CD14-positive monocyte (primary cell): ENCODE data around the gene FUNDC1. TPM values are rescaled to one million over a fixed set of nuclear protein-coding genes. Genes with fewer than 3 reads are reported as not detected.

Experiments
- DNase-seq, 3 donors: peaks; one replicate each; pipeline ENCODE4 v3.0.0-alpha.2; 2011 to 2022
- H2AFZ ChIP-seq: 2 replicates; pipeline ENCODE4 v1.6.0; 2012; ENCODE audit warnings: mild to moderate bottlenecking, low read depth, low read length, inconsistent platforms; ENCODE audit not compliant: insufficient read depth, poor library complexity, severe bottlenecking
- H3K27ac ChIP-seq, 2 donors: 1 replicate in 1 of 2; 2 replicates in 1 of 2; pipeline ENCODE4 v1.5.1; 2012 to 2013; ENCODE audit warnings: low read length in 2 of 2, control low read depth in 1 of 2, inconsistent platforms in 1 of 2, low read depth in 1 of 2, mild to moderate bottlenecking in 1 of 2
- H3K27me3 ChIP-seq, 2 donors: one replicate each; pipeline versions ENCODE4 v1.6.0 to v1.6.1; 2011 to 2013; ENCODE audit warnings: low read length in 2 of 2; ENCODE audit not compliant: control insufficient read depth in 2 of 2, insufficient read depth in 2 of 2
- H3K36me3 ChIP-seq, 2 donors: replicated peaks in 1 of 2; 1 replicate in 1 of 2; 2 replicates in 1 of 2; pipeline versions ENCODE4 v1.5.1 to v1.6.1; 2012 to 2013; ENCODE audit warnings: low read length in 2 of 2, control low read depth in 1 of 2, inconsistent platforms in 1 of 2, mild to moderate bottlenecking in 1 of 2; ENCODE audit not compliant: insufficient read depth in 2 of 2, control insufficient read depth in 1 of 2
- H3K4me1 ChIP-seq, 2 donors: 1 replicate in 1 of 2; 2 replicates in 1 of 2; pipeline versions ENCODE4 v1.5.1 to v1.6.1; 2012 to 2013; ENCODE audit warnings: low read length in 2 of 2, control low read depth in 1 of 2, inconsistent platforms in 1 of 2, mild to moderate bottlenecking in 1 of 2, moderate library complexity in 1 of 2; ENCODE audit not compliant: insufficient read depth in 2 of 2, control insufficient read depth in 1 of 2
- H3K4me2 ChIP-seq: replicated peaks from 2 replicates; pipeline ENCODE3; 2012; ENCODE audit warnings: low read length, moderate library complexity, mild to moderate bottlenecking; ENCODE audit not compliant: poor library complexity, severe bottlenecking; ENCODE audit errors: extremely low read depth
- H3K4me3 ChIP-seq, 3 experiments: fragments of 200-600 bp in 1 of 3; sonication (generic) in 1 of 3; replicated peaks in 1 of 3; 1 replicate in 2 of 3; 2 replicates in 1 of 3; pipeline ENCODE4 v1.5.1; 2011 to 2013; ENCODE audit warnings: low read length in 3 of 3, mild to moderate bottlenecking in 3 of 3, control low read depth in 2 of 3, low read depth in 2 of 3, inconsistent platforms in 1 of 3, moderate library complexity in 1 of 3
- H3K79me2 ChIP-seq: 2 replicates; pipeline ENCODE4 v1.6.0; 2012; ENCODE audit warnings: mild to moderate bottlenecking, control low read depth, inconsistent platforms, low read length, moderate library complexity; ENCODE audit not compliant: insufficient read depth
- H3K9ac ChIP-seq: 2 replicates; pipeline ENCODE4 v1.6.0; 2017; ENCODE audit warnings: low read length, mild to moderate bottlenecking; ENCODE audit not compliant: insufficient read depth, poor library complexity, severe bottlenecking
- H3K9me3 ChIP-seq, 2 donors: replicated peaks in 1 of 2; 1 replicate in 1 of 2; 2 replicates in 1 of 2; pipeline versions ENCODE4 v1.5.1 to v1.6.1; 2012 to 2013; ENCODE audit warnings: low read length in 2 of 2, control low read depth in 1 of 2; ENCODE audit not compliant: control insufficient read depth in 1 of 2, insufficient read depth in 1 of 2
- H4K20me1 ChIP-seq: 2 replicates; pipeline ENCODE4 v1.6.0; 2012; ENCODE audit warnings: mild to moderate bottlenecking, low read length, control low read depth, moderate library complexity; ENCODE audit not compliant: insufficient read depth
- H3K27ac Mint-ChIP-seq, 7 donors: one replicate each; pipeline ENCODE4 v1.8.0; 2020; ENCODE audit warnings: mild to moderate bottlenecking in 7 of 7, mixed read lengths in 7 of 7, moderate library complexity in 6 of 7, inconsistent platforms in 2 of 7
- H3K27me3 Mint-ChIP-seq, 3 donors: one replicate each; pipeline ENCODE4 v1.8.0; 2021 to 2022; ENCODE audit warnings: low read depth in 3 of 3, mild to moderate bottlenecking in 3 of 3, mixed read lengths in 3 of 3, moderate library complexity in 3 of 3, inconsistent platforms in 1 of 3
- H3K36me3 Mint-ChIP-seq, 2 donors: one replicate each; pipeline ENCODE4 v1.8.0; 2020; ENCODE audit warnings: mixed read lengths in 2 of 2, inconsistent platforms in 1 of 2, mild to moderate bottlenecking in 1 of 2
- H3K4me1 Mint-ChIP-seq: one replicate; pipeline ENCODE4 v1.8.0; 2020; ENCODE audit warnings: mild to moderate bottlenecking, mixed read lengths
- H3K4me3 Mint-ChIP-seq, 2 donors: one replicate each; pipeline ENCODE4 v1.8.0; 2020; ENCODE audit warnings: mild to moderate bottlenecking in 2 of 2, mixed read lengths in 2 of 2, moderate library complexity in 1 of 2
- H3K9me3 Mint-ChIP-seq, 7 donors: one replicate each; pipeline ENCODE4 v1.8.0; 2020 to 2022; ENCODE audit warnings: mixed read lengths in 7 of 7, mild to moderate bottlenecking in 6 of 7, moderate library complexity in 6 of 7, inconsistent platforms in 2 of 7
- whole genome bisulfite sequencing: methylation state at CpG from one replicate; pipeline ENCODE4 v1.1.5; 2013; ENCODE audit warnings: missing lambda C conversion rate; ENCODE audit not compliant: insufficient coverage; 5-methylcytosine and 5-hydroxymethylcytosine counted together
- intact Hi-C, 2 donors: fragments of 100-400 bp; cut with micrococcal nuclease; formaldehyde crosslinking; loops; one replicate each; pipeline versions ENCODE4 v1.15.0 to v1.15.1; 2023
- polyA plus RNA-seq, 3 donors: library from polyadenylated mRNA; depleted of rRNA in 1 of 3; unstranded in 2 of 3; stranded (reverse) in 1 of 3; fragments of 300-500 nt in 2 of 3; fragments of >200 nt in 1 of 3; fragmentation: Illumina TruSeq in 2 of 3; gene quantifications; 1 replicate in 2 of 3; 2 replicates in 1 of 3; pipeline ENCODE4 v1.2.3, GENCODE V29; 2012 to 2021
- TF ChIP-seq, protein P1 (sequence below): fragments of 200-600 bp; IDR thresholded peaks from one replicate; pipeline ENCODE4 v1.8.0; 2022; ENCODE audit warnings: antibody characterized with exemption, mild to moderate bottlenecking

The FUNDC1 gene
- polyA plus RNA-seq, 3 donors, result 3.5 to 10.2 (median 8.5) TPM

DNA sequence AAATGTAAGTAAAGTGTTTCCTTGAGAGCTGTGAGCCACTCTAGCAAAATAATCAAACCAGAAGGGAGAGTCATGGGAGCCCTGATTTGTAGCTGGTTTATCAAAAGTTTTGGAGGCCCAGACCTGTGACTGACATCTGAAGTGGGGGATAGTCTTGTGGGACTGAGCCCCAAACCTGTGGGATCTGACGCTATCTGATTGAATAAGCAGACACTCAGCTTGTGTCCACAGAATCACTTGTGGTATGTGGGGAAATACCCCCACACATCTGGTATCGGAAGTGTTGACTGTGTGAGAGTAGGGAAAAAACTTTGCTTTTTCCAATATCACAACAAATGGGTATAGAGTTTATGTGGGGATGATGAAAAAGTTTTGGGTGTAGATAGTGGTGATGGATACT lies 35.4 kb downstream of the FUNDC1 start:
- Histone ChIP-seq H3K27me3 (peaks cover 0 to 2% of the 10 kb centered on the region in 2 donors), H2AFZ (no peak overlapping the region), H3K27ac (no peak overlapping the region), H3K36me3 (no peaks in the 10 kb centered on the region), H3K9ac (no peak overlapping the region), H3K4me2 (no peak overlapping the region), H4K20me1 (no peaks in the 10 kb centered on the region), H3K79me2 (no peaks in the 10 kb centered on the region), H3K9me3 (no peaks in the 10 kb centered on the region), H3K4me3 (no peak overlapping the region), H3K4me1 (no peaks in the 10 kb centered on the region)
- Mint-ChIP-seq H3K9me3 (peaks cover 0 to 2% (median 0%) of the 10 kb centered on the region in 7 donors), H3K27me3 (peaks cover 0 to 7% (median 0%) of the 10 kb centered on the region in 3 donors), H3K27ac (no peak overlapping the region), H3K36me3 (no peaks in the 10 kb centered on the region), H3K4me1 (peaks cover 10% of the 10 kb centered on the region), H3K4me3 (no peak overlapping the region)
- intact Hi-C loops, result no loop called here
- 83% methylated on average over 1 of the region's 2 CpGs for WGBS
- DNase-seq, result no peak
- TF ChIP-seq, protein P1, sequence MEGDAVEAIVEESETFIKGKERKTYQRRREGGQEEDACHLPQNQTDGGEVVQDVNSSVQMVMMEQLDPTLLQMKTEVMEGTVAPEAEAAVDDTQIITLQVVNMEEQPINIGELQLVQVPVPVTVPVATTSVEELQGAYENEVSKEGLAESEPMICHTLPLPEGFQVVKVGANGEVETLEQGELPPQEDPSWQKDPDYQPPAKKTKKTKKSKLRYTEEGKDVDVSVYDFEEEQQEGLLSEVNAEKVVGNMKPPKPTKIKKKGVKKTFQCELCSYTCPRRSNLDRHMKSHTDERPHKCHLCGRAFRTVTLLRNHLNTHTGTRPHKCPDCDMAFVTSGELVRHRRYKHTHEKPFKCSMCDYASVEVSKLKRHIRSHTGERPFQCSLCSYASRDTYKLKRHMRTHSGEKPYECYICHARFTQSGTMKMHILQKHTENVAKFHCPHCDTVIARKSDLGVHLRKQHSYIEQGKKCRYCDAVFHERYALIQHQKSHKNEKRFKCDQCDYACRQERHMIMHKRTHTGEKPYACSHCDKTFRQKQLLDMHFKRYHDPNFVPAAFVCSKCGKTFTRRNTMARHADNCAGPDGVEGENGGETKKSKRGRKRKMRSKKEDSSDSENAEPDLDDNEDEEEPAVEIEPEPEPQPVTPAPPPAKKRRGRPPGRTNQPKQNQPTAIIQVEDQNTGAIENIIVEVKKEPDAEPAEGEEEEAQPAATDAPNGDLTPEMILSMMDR, result no peak

GRCh38 chrX:44506678-44507077 lies 36.0 kb downstream of the FUNDC1 start:
- no CpG with 5 or more reads among the region's 2 CpGs for WGBS
- H3K4me1 Mint-ChIP-seq, result peaks cover 8% of the 10 kb centered on the region

More at GRCh38 chrX:44506678-44507077, 36.0 kb downstream of the FUNDC1 start:
- Histone ChIP-seq H3K9ac (no peak overlapping the region), H3K4me3 (no peak overlapping the region), H3K4me2 (no peak overlapping the region), H3K79me2 (no peaks in the 10 kb centered on the region), H3K36me3 (no peaks in the 10 kb centered on the region), H3K27ac (no peak overlapping the region), H3K4me1 (no peaks in the 10 kb centered on the region), H2AFZ (no peak overlapping the region), H4K20me1 (no peaks in the 10 kb centered on the region), H3K27me3 (peaks cover 0 to 2% of the 10 kb centered on the region in 2 donors), H3K9me3 (no peaks in the 10 kb centered on the region)
- TF ChIP-seq, protein P1, result no peak
- intact Hi-C loops, result no loop called here
- peaks cover 0 to 2% (median 0%) of the 10 kb centered on the region in 7 donors for H3K9me3 Mint-ChIP-seq
- H3K27me3 Mint-ChIP-seq, result peaks cover 0 to 7% (median 1%) of the 10 kb centered on the region in 3 donors
- H3K4me3 Mint-ChIP-seq, result no peak overlapping the region
- H3K36me3 Mint-ChIP-seq, result no peaks in the 10 kb centered on the region
- no peak for DNase-seq
- no peak overlapping the region for H3K27ac Mint-ChIP-seq
